SH-SY5Y (cell line): ENCODE data around the gene RTP5.

Experiments used
- GATA2 ChIP-seq: IDR thresholded peaks from 2 replicates; pipeline ENCODE4 v1.6.1; 2011; ENCODE audit warnings: mild to moderate bottlenecking, low read depth, low read length
- GATA3 ChIP-seq: IDR thresholded peaks from 2 replicates; pipeline ENCODE4 v1.6.1; 2011; ENCODE audit warnings: low read depth, mild to moderate bottlenecking, low read length, moderate library complexity

GRCh38 chr2:241860184-241861078, 9.1 kb upstream of the RTP5 start:
- TF ChIP-seq GATA2, result no peak
- TF ChIP-seq GATA3, result no peak
